T-helper 9 cell (primary cell): ENCODE data around the gene DENND6A.
"Not testable (repeated sequence)": the region's sequence is repeated elsewhere in the genome, so short reads cannot be mapped to it uniquely, and the experiment has no call there.

ENCODE experiments used
- DNase-seq: peaks from one replicate; pipeline ENCODE4 v3.0.0-alpha.2; 2020
- total RNA-seq, 2 donors: gene quantifications; one replicate each; lab custom pipeline; 2026; lab: John Stamatoyannopoulos, UW

The DENND6A gene
- total RNA-seq: 56.6 to 92.7 reads per million in 2 donors

- peak; percentile 93 for DNase-seq
Measured at GRCh38 chr3:57692396-57693147, at the start of gene DENND6A. Gene DENND6A (minus strand): TSS chr3:57693077. CDS start chr3:57693018, 59 bp downstream.

GRCh38 chr3:57740027-57740426 is 47.1 kb upstream of the DENND6A start:
- no peak for DNase-seq

- DNase-seq: no peak
Measured at GRCh38 chr3:57738391-57738790, 45.5 kb upstream of the DENND6A start.

GRCh38 chr3:57737840-57738239 is 45.0 kb upstream of the DENND6A start:
- no peak for DNase-seq

- DNase-seq: no peak
Measured at GRCh38 chr3:57735405-57735804, 42.5 kb upstream of the DENND6A start.

- no peak for DNase-seq
Measured at GRCh38 chr3:57733790-57734189, 40.9 kb upstream of the DENND6A start.

GRCh38 chr3:57731311-57731710 is 38.4 kb upstream of the DENND6A start:
- DNase-seq: no peak

- no peak for DNase-seq
Measured at GRCh38 chr3:57730682-57731081, 37.8 kb upstream of the DENND6A start.

GRCh38 chr3:57729334-57730045 is 36.6 kb upstream of the DENND6A start:
- no peak for DNase-seq

GRCh38 chr3:57727106-57727505 is 34.2 kb upstream of the DENND6A start:
- no peak for DNase-seq

GRCh38 chr3:57726397-57726796 is 33.5 kb upstream of the DENND6A start:
- DNase-seq: no peak

- DNase-seq: no peak
Measured at GRCh38 chr3:57718118-57718517, 25.2 kb upstream of the DENND6A start.

- DNase-seq: no peak
Measured at GRCh38 chr3:57717205-57717868, 24.5 kb upstream of the DENND6A start.

- no peak for DNase-seq
Measured at GRCh38 chr3:57715686-57716085, 22.8 kb upstream of the DENND6A start.

GRCh38 chr3:57709559-57709958 is 16.7 kb upstream of the DENND6A start:
- DNase-seq: no peak

GRCh38 chr3:57709031-57709430 is 16.2 kb upstream of the DENND6A start:
- no peak for DNase-seq

- no peak for DNase-seq
Measured at GRCh38 chr3:57706462-57706861, 13.6 kb upstream of the DENND6A start.

- not testable (repeated sequence) for DNase-seq
Measured at GRCh38 chr3:57705351-57705750, 12.5 kb upstream of the DENND6A start.

GRCh38 chr3:57701781-57702180 is 8.9 kb upstream of the DENND6A start:
- no peak for DNase-seq

- no peak for DNase-seq
Measured at GRCh38 chr3:57700737-57701136, 7.9 kb upstream of the DENND6A start.

GRCh38 chr3:57699591-57699990 is 6.7 kb upstream of the DENND6A start:
- no peak for DNase-seq

- no peak for DNase-seq
Measured at GRCh38 chr3:57696801-57697321, 4.0 kb upstream of the DENND6A start.

GRCh38 chr3:57694146-57694545 is 1.3 kb upstream of the DENND6A start:
- no peak for DNase-seq

GRCh38 chr3:57692133-57692395 is 813 bp downstream of the DENND6A start:
- DNase-seq: peak; percentile 7
